ENCODE measurements around the gene PAX3.

PAX3 gene

DNA sequence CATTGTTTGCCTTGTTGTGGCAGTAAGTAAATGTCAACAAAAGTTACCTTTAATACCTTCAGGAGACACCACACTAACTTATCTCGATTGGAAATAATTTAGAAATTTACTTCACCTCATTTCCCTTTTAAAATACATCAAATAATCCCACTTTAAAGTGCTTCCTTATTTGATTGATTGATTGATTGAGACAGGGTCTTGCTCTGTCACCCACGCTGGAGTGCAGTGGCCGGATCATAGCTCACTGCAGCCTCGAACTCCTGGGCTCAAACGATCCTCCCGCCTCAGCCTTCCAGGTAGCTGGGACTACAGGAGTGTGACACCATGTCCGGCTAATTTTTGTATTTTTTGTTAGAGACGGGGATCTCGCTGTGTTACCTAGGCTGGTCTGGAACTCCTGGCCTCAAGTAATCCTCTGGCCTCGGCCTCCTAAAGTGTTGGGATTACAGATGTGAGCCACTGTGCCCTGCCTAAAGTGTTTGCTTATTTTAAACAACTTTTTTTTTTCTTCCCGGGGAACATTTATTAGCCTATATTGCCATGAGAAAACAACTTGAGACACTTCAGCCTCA lies 12.0 kb upstream of the PAX3 start:
- no peak for DNase-seq

- no peak for DNase-seq
Measured at GRCh38 chr2:222309766-222310165, 11.0 kb upstream of the PAX3 start.

DNA sequence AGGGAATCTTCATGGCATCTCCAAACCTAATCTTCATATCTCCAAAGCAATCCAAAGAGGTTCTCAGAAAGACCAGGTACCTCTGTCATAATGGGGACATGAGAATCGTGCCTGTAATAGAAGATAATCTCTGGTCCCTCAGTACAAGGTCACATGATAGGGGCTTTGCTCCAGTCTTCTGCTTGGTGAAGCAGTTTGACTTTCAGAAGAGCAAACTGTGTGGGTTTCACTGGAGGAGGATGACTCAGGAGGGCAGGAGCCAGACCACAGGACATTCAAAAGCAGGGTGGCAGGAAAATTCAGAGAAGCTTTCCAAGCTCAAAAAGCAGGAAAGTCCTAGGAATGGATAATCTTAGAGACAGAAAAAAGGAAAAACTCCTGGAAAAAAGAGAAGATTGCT lies 10.6 kb upstream of the PAX3 start:
- no peak for DNase-seq

GRCh38 chr2:222307978-222308730 lies 9.4 kb upstream of the PAX3 start:
- DNase-seq = no peak

DNA sequence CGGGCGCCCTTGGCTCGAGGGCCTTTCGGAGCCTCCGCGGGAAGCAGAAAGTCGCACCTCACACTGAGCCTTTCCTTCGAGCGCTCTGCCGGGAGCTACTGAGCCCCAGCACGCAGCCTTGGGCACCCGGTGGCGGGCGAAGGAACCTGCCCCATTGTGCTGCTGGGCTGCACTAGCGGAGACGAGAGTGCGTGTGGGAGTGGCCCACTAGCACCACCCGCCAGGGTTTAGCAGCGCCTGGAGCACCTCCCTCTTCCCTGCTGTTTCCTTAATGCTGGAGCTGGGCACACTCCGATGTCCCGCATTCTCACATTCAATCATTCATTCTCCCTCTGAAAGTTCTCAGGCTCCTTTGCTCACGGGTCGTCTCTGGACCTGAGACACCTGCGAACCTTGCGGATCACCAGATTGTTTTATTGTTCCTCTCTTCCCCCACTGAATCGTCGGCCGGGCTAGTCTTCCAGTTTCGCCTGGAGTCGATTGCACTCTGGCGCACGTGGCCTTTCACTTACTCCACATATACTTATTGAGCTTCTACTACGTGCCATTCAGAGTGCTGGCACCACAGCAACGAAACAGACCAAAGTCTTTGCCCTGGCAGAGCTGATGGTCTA lies 8.5 kb upstream of the PAX3 start:
- no peak for DNase-seq

GRCh38 chr2:222306393-222307142 lies 7.8 kb upstream of the PAX3 start:
- no peak for DNase-seq

- DNase-seq = no peak
Measured at GRCh38 chr2:222305516-222306392, 7.0 kb upstream of the PAX3 start.

- no peak for DNase-seq
Measured at GRCh38 chr2:222304737-222305515, 6.1 kb upstream of the PAX3 start.

DNA sequence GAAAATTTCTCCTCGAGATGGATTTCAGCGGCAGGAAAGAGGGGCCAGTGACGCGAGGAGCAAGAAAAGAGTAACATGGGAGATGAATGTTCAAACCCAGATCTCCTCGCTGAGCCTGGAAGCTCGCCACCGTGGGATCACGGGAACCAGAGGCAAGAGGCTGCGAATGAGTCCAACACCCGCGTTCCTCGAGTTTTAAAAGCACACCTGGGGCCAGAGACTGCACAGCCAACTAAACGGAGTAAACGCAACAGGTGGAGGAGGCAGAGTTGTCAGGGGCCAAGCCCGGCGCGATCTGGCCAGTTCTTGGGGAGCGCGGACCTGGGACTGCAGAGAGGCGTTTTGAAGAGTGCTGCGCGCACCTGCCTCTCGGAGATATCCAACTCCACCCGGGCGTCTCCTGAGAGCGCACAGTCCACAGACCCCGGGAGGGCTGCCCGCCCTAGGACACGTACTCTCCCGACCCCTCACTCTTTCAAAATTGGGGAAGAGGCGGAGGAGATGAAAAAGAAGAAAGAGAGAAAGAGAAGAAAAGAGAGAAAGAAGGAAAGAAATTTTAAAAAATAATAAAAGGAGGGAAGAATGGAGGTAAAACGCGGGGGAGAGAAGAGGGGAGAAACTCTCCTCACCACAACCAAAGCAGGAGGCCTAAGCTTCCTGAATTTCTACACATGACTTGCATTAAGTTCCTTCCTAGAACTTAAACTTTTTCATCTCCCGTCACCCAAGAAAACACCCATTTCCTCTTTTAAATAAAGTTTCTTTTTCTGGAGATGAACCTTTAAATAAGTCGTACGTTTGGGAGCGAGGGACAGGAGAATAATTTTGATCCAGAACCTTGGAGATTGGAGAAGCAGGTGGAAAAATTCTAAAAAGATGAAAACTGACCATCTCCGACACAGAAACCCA lies 5.3 kb upstream of the PAX3 start:
- no peak for DNase-seq

GRCh38 chr2:222303045-222303827 lies 4.4 kb upstream of the PAX3 start:
- DNase-seq = no peak

DNA sequence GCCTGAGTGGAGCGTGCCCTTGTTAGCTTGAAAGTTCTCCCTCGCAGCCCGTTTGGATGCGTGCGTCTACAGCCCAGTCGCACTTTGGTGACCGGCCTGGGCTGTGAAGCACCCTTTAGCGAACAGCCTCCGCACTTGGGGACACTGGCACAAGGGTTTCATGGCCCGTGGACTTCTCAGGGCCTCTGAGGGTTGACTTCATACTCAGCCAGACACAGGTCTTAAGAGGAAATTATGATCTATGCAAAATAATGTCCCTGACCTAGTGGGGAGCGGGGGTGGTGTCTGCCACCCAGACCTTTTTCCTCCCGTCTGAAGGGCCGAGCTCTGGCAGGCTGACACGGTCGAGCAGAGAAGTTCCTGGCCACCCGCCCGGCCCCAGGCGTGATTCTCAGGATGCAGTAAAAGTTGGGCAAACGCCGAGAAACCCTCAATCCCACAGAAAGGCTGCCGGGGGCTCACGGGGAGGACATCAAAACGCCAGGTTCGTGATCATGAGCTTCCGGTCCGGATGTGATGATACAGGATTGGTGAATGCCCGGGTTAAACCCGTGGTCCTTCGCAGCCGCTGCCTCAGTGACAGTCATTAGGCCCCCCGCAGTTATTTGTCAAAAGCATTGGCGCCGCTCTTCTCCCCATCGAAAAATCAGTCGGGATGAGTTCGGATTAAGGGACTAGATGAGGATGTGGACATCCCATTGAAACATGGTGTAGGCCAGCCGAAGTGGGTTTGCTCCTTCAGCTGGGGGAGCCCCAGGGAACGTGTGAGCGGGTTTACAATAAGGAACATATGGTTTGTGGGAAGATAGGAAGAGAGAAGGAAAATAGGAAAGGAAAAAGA lies 3.6 kb upstream of the PAX3 start:
- DNase-seq = no peak

DNA sequence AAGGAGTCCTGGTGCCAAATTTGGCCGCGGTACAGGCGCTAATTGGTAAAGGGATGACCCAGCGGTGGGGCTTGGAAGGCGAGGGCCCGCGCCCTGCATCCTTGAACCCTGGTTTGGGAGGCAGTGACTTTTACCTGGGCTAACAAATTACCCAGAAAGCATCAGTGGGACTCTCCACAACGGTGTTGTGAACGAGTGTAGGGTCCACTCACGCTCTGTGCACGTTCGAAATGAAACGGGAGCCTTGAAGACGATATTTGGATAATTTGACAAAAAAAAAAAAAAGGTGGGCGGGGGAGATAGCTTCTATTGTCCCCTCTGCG lies 3.0 kb upstream of the PAX3 start:
- no peak for DNase-seq

DNA sequence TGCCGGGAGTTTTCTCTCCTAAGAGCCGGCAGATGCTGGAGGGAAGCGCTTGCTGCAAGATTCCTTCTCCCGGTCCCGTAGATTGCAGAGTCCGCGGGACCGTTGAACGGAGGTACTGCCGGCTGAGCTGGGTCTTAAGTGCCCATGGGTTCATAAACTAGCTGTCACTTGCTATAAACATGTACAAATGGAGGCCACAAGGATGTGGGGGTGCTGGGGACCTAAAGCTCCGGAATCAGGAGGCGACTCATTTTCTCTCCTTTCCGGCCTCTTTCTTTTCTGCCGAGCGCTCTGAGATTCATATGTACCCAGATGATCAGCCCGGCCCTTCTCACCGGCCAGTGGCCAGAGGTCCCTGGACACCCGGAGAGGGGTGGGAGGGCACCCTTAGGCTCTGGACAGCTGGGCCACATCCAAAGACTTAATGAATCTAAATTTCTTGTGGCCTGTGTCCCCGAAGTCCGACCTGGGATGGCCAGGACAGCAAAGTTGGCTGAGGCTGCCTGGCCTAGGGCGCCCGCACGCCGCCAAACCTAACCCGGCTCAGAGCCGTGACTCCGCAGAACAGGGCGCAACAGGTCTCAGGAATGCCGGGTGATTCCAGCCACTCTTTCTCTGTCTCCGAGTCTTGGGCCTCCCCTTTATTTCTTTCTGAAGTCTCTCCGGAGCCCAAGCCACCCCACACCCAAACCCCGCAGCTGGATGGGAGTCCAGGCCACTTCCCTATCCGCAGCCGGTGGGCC lies 2.4 kb upstream of the PAX3 start:
- no peak for DNase-seq

DNA sequence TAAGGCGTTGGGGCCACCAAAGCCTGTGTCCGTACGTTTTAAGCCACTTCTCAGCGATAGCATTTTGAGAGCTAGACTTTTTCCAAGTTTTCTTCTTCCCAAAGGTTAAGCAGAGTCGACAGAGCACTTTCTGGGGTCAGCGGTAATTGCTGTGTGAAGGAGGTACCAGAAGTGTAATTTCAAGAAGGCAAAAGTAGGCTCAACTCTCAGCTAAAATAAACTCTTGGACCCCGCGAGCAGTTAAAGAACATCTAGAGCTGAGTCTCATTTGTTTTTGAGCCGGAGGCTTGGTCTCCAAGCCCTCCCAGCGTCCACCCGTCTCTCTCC lies 1.9 kb upstream of the PAX3 start:
- DNase-seq = no peak

GRCh38 chr2:222299906-222300725 lies 1.3 kb upstream of the PAX3 start:
- no peak for DNase-seq

GRCh38 chr2:222298001-222298310 lies 842 bp downstream of the PAX3 start:
- no peak for DNase-seq

- no peak for DNase-seq
Measured at GRCh38 chr2:222297600-222297935, 1.2 kb downstream of the PAX3 start.
